T47D (cell line): ENCODE data around the gene ZNF786.
"Not testable (repeated sequence)": the region's sequence is repeated elsewhere in the genome, so short reads cannot be mapped to it uniquely, and the experiment has no call there.

Experiments used
- DNase-seq, 2 experiments: peaks; one replicate each; pipeline versions ENCODE4 v3.0.0 to v3.0.0-alpha.2; 2011 to 2012; ENCODE audit warnings: low read depth in 1 of 2, low spot score in 1 of 2
- JUND ChIP-seq: IDR thresholded peaks from 2 replicates; pipeline ENCODE4 v1.6.1; 2012; ENCODE audit warnings: low read depth
- in situ Hi-C: cut with HindIII; loops from 2 replicates; pipeline ENCODE4 v1.10.0; 2016; ENCODE audit warnings: low sequenced_read_pairs, low pct_unique_long_range_greater_than_20kb

ZNF786 gene

DNA sequence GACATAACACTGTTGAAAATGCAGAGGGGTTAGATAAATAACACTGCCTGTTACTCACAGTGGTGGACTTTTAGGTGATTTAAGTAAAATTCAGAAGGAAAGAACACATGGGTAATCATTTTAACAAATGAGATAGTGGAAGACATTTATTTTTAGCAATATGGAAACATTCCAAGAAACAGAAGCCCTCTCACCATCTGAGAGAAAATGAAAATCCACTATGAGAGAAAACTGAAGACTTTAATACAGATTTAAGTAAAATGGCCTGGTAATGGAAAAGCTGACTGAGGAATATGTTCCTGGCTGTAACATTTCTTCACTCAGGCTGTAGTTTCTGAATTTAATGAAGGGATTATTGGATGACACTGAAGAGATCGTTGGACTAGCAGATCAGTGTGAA lies 12.1 kb upstream of the ZNF786 start:
- no peak for TF ChIP-seq JUND
- in situ Hi-C loops = no loop called here
- no peak for DNase-seq

DNA sequence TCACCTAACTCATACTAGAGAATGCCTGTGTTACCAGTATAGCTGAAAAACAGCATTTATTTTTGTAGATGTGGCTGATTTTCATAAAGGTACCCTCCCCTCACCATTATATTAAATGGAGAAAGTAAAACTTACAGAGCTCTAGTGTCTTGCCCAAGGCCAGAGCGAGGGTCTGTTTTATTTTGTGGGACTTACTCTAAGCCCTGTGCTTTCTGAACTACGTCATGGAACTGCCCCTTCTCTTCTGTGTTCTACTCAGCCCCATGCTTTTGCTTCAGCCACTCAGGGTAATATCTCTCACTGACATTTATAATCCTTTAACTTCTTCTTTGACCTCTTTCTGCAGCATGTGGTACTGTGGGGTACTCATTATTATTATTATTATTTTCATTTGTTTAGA lies 10.3 kb upstream of the ZNF786 start:
- TF ChIP-seq JUND = no peak
- no peak for DNase-seq
- in situ Hi-C loops = no loop called here

DNA sequence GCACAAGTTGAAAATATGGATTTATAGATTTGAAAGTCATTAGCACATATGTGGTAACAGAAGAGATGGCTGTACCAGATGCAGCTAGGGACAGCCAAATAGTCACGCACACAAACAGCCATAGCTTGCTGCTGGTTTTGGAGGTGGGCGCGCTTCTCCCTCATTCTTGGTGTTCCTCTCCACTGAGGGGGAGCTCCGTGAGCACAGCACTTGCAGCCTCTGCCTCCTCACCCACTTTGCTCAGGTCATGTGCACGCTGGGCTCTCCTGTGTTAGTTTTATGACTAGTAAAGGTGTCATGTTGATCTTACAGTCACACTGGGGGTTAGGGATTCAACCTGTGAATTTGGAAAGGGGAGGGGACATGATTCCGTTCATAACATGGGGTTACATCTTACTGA lies 8.5 kb upstream of the ZNF786 start:
- in situ Hi-C loops = no loop called here
- no peak for TF ChIP-seq JUND
- DNase-seq = no peak

DNA sequence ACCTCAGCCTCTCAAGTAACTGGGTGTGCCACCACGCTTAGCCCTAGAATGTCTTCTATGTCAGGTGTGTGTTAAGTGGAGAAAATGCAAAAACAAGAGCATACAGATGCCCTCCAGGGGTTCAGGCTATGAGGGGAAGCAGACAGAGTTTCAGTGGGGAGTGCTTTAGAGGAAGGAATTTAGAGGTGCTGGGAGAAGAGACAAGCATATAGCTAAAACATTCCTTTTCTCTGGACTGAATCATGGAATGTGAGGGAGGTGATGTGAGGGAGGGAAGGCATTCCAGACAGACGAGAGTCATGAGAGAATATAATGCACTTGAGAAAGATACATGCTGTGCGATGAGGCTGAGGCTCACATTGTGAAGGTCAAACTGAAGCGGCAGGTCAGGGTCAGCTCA lies 6.6 kb upstream of the ZNF786 start:
- in situ Hi-C loops = no loop called here
- no peak for TF ChIP-seq JUND
- DNase-seq = no peak

DNA sequence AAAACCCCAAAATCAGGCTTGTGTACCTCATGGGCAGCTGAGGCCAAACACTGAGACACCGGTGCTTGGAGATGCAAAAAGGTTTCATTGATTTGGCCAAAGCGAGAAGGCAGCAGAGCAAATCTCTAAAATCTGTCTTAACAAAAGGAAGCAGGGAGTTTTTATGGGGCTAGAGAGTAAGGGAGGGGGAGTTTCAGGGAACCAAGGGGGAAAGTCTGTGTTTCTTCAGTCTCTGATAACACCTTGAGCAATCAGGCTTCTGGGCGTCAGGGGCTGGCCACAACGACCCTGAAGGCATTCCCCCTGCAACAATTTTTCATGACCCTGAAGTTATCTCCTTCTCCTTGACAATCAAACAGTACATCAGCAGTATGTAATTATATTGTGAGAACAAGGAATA lies 2.7 kb upstream of the ZNF786 start:
- DNase-seq = no peak

DNA sequence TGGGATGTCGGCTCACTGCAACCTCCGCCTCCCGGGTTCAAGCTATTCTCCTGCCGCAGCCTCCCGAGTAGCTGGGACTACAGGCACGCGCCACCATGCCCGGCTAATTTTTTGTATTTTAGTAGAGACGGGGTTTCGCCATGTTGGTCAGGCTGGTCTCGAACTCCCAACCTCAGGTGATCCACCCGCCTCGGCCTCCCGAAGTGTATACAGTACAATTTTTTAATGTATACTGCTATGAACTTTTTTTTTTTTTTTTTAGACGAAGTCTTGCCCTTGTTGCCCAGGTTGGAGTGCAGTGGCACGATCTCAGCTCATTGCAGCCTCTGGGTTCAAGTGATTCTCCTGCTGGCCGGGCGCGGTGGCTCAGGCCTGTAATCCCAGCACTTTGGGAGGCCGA lies 1.7 kb upstream of the ZNF786 start:
- DNase-seq, in situ Hi-C loops: not testable (repeated sequence)

More for the DNA sequence above, 2.7 kb upstream of the ZNF786 start:
- in situ Hi-C loops = no loop called here
- no peak for TF ChIP-seq JUND

DNA sequence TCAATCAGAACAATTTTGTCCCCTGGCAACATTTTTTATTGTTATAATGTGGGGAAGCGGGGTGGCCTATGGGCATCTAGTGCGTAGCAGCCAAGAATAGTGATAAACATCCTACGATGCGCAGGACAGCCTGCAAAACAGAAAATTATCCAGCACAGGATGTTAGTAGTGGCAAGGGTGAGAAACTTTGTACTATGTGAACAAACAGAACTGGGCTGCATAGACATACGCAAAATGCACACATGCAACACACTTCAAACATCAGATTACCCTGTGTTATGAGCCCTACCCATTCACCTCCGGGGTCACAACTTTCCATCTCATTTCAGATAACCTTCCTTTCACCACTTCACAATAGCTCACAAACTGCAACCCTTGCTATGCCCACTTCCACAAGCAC lies 3.1 kb downstream of the ZNF786 start:
- DNase-seq = no peak
- in situ Hi-C loops = no loop called here
- TF ChIP-seq JUND = no peak

DNA sequence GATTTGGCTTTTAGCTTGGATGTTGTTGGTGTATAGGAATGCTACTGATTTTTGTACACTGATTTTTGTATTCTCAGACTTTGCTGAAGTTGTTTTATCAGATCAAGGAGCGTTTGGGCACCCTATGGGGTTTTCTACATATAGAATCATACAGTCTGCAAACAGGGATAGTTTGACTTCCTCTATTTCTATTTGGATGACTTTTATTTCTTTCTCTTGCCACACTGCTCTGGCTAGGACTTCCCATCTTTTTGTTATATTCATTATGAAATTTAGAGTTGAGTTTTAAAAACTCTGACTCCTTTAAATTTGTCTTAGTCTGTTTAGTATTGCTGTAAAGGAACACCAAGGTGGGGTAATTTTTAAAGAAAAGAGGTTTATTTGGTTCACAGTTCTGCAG lies 4.7 kb downstream of the ZNF786 start:
- in situ Hi-C loops = no loop called here
- no peak for TF ChIP-seq JUND
- DNase-seq = no peak

DNA sequence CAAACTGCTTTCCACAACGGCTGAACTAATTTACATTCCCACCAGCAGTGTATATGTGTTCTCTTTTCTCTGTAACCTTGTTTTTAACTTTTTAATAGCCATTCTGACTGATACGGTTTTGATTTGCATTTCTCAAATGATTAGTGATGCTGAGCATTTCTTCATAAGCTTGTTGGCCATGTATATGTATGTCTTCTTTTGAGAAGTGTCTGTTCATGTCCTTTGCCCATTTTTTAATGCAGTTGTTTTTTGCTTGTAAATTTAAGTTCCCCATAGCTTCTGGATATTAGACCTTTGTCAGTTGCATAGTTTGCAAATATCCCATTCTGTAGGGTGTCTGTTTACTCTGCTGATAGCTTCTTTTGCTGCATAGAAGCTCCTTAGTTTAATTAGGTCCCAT lies 6.1 kb downstream of the ZNF786 start:
- DNase-seq = no peak
- no peak for TF ChIP-seq JUND
- in situ Hi-C loops = no loop called here

DNA sequence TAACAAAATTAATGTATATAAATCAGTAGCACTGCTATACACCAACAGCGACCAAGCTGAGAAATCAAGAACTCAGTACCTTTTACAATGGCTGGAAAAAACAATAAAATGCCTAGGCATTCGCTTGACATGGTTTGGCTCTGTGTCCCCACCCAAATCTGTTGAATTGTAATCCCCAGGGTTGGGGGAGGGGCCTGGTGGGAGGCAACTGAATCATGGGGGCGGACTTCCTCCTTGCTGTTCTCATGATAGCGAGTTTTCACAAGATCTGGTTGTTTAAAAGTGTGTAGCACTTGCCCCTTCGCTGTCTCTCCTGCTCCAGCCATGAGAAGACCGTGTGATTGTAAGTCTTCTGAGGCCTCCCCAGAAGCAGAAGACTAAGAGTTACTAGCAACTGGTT lies 8.6 kb downstream of the ZNF786 start:
- in situ Hi-C loops = no loop called here
- TF ChIP-seq JUND = no peak
- no peak for DNase-seq

DNA sequence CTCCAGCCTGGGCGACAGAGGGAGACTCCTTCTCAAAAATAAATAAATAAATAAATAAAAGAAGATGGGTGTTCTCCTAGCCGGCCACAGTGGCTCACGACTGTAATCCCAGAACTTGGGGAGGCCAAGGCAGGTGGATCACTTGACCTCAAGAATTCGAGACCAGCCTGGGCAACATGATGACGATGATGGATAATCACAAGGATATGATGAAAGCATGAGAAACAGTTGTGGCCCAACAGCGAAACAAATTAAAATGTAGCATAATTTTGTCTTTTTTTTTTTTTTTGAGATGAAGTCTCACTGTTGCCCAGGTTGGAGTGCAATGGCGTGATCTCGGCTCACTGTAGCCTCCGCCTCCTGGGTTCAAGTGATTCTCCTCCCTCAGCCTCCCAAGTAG lies 12.9 kb downstream of the ZNF786 start:
- no peak for DNase-seq
- in situ Hi-C loops = no loop called here
- no peak for TF ChIP-seq JUND

DNA sequence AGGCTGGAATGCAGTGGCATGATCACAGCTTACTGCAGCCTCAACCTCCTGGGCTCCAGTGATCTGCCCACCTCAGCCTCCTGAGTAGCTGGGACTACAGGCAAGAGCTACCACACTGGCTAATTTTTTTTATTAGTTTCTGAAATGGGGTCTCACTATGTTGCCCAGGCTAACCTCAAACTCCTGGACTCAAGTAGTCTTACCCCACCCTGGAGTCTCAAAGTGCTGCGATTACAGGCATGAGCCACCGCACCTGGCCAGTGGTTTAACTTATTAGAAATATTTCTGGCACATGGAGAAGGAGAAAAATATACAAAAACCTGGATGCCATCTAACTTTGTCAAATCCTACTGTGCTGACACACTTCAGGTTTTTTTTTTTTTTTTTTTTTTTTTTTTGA lies 15.2 kb downstream of the ZNF786 start:
- DNase-seq = no peak
- TF ChIP-seq JUND = no peak
- in situ Hi-C loops = no loop called here

DNA sequence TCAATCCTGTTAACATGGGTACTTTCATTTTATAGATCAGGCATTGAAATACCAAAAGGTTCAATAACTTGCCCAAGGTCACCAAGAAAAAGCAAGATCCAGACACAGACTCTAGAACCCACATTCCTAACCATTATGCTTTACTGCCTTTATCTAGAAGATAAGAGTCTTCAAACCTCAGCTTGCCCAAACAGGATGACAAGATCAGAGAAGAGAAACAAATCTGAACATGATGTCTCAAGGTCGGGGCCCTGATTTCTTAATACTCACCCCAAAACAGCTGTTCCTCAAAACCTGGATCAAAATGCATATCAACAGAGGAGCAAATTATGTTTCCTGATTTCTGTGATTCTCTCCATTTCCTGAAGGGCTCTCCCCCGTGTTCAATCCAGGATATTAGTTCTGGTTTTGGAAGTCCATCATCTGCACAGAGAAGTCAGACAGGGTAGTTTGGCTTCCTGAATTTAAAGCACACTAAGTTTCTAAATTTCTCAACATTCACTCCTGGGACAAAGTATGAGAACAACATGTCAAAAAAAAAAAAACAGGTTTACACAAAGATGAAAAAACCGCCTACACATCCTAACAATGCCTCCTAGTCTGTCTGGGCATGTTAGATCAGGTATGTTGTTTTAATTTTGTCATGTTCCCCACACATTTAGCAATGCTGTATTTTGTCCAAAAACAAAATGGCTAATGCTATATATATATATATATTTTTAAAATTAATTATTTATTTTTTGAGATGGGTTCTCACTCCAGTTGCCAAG lies 16.2 kb downstream of the ZNF786 start:
- in situ Hi-C loops = no loop called here
- DNase-seq = no peak
- TF ChIP-seq JUND = no peak

DNA sequence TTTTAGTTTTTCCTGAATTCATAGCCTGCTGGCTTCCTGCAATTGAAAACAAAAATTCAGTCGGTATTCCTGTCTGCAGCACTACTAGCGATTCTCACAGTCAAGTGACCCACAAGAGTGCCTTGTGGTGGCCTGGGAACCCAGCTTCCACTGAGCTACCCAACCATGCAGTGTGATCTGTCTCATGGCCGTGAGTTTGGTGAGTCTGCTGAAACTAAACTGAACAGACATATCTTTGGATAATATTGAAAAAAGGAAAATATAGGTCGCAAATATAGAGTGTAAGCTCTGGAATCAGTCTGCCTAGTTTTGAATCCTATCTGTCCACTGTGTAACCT lies 18.1 kb downstream of the ZNF786 start:
- no peak for TF ChIP-seq JUND
- in situ Hi-C loops = no loop called here
- no peak for DNase-seq
